HepG2 (cell line): ENCODE data around the gene FN1. TPM values are rescaled to one million over a fixed set of nuclear protein-coding genes. Genes with fewer than 3 reads are reported as not detected.

Experiments
- ARHGAP35 ChIP-seq: sonication (generic); formaldehyde crosslinking; IDR thresholded peaks from 2 replicates; pipeline ENCODE4 v1.9.0; 2022; ENCODE audit warnings: mild to moderate bottlenecking, inconsistent platforms, moderate library complexity, missing genetic modification reagents, borderline replicate concordance
- ATF7-NPFF ChIP-seq: sonication (generic); formaldehyde crosslinking; IDR thresholded peaks from 2 replicates; pipeline ENCODE4 v1.8.1; 2023; ENCODE audit warnings: mild to moderate bottlenecking, low read depth, missing genetic modification reagents, moderate library complexity
- CCDC6 ChIP-seq: sonication (generic); formaldehyde crosslinking; IDR thresholded peaks from 2 replicates; pipeline ENCODE4 v1.8.1; 2022; ENCODE audit warnings: mild to moderate bottlenecking, missing genetic modification reagents, moderate library complexity
- FLYWCH1 ChIP-seq: sonication (generic); formaldehyde crosslinking; IDR thresholded peaks from 2 replicates; pipeline ENCODE4 v1.8.1; 2023; ENCODE audit warnings: mild to moderate bottlenecking, missing genetic modification reagents
- GTF3A ChIP-seq: sonication (generic); formaldehyde crosslinking; conservative IDR thresholded peaks from 2 replicates; pipeline ENCODE4 v1.4.0; 2020; ENCODE audit warnings: mild to moderate bottlenecking, missing genetic modification reagents
- KLF15 ChIP-seq: sonication (generic); formaldehyde crosslinking; IDR thresholded peaks from 2 replicates; pipeline ENCODE4 v1.8.1; 2023; ENCODE audit warnings: borderline replicate concordance, mild to moderate bottlenecking, inconsistent platforms, missing genetic modification reagents, mixed read lengths
- NFATC3 ChIP-seq: sonication (generic); formaldehyde crosslinking; IDR thresholded peaks from 2 replicates; pipeline ENCODE4 v1.5.1; 2020; ENCODE audit warnings: mild to moderate bottlenecking, missing genetic modification reagents
- NR1H2 ChIP-seq: sonication (generic); formaldehyde crosslinking; IDR thresholded peaks from 2 replicates; pipeline ENCODE4 v1.8.1; 2022; ENCODE audit warnings: low read depth, missing genetic modification reagents, borderline replicate concordance
- RFXANK ChIP-seq: IDR thresholded peaks from 2 replicates; pipeline ENCODE4 v1.6.1; 2016
- SP5 ChIP-seq: IDR thresholded peaks from 2 replicates; pipeline ENCODE4 v1.6.1; 2016; ENCODE audit warnings: low read depth, borderline replicate concordance
- THAP11 ChIP-seq: IDR thresholded peaks from 2 replicates; pipeline ENCODE4 v1.6.1; 2016; ENCODE audit warnings: missing biosample characterization, missing genetic modification reagents
- TOPORS ChIP-seq: sonication (generic); formaldehyde crosslinking; IDR thresholded peaks from 2 replicates; pipeline ENCODE4 v1.8.0; 2023; ENCODE audit warnings: mild to moderate bottlenecking, missing genetic modification reagents
- ZFYVE20 ChIP-seq: sonication (generic); formaldehyde crosslinking; IDR thresholded peaks from 2 replicates; pipeline ENCODE4 v1.8.0; 2023; ENCODE audit warnings: low read depth, mild to moderate bottlenecking, moderate library complexity, missing genetic modification reagents, borderline replicate concordance
- ZNF180 ChIP-seq: sonication (generic); formaldehyde crosslinking; IDR thresholded peaks from 2 replicates; pipeline ENCODE4 v1.4.0; 2020; ENCODE audit warnings: low read depth, missing genetic modification reagents, borderline replicate concordance
- ZNF335 ChIP-seq: sonication (generic); formaldehyde crosslinking; IDR thresholded peaks from 2 replicates; pipeline ENCODE4 v1.4.0; 2020; ENCODE audit warnings: missing genetic modification reagents
- ZNF432 ChIP-seq: sonication (generic); formaldehyde crosslinking; IDR thresholded peaks from 2 replicates; pipeline ENCODE4 v1.5.0; 2020; ENCODE audit warnings: missing genetic modification reagents, mild to moderate bottlenecking, borderline replicate concordance
- ZNF557 ChIP-seq: sonication (generic); formaldehyde crosslinking; IDR thresholded peaks from 2 replicates; pipeline ENCODE4 v1.4.0; 2020; ENCODE audit warnings: missing genetic modification reagents
- ZNF7 ChIP-seq: IDR thresholded peaks from 2 replicates; pipeline ENCODE4 v1.6.1; 2016; ENCODE audit warnings: missing biosample characterization, missing genetic modification reagents
- ZNF879 ChIP-seq: sonication (generic); formaldehyde crosslinking; IDR thresholded peaks from 2 replicates; pipeline ENCODE4 v1.8.1; 2023; ENCODE audit warnings: missing genetic modification reagents
- polyA plus RNA-seq, 8 experiments: library from polyadenylated mRNA; depleted of rRNA in 3 of 8; stranded (reverse) in 7 of 8; unstranded in 1 of 8; fragments of >200 nt; fragmentation: Illumina TruSeq in 4 of 8; extraction: Trizol in 4 of 8; gene quantifications; 2 replicates each; pipeline versions ENCODE4 v1.2.1 to v1.2.3, GENCODE V29; 2011 to 2016; ENCODE audit warnings: low read depth in 4 of 8, missing spikeins in 1 of 8, mixed read lengths in 1 of 8; ENCODE audit not compliant: insufficient read depth in 1 of 8
- total RNA-seq, 5 experiments: library from RNA; depleted of rRNA; stranded (reverse); fragments of >200 nt; fragmentation: Illumina TruSeq; extraction: Trizol; gene quantifications; 2 replicates each; pipeline ENCODE4 v1.2.3, GENCODE V29; 2016; ENCODE audit warnings: low read depth in 1 of 5
- TF ChIP-seq, protein P1 (sequence below): sonication (generic); formaldehyde crosslinking; IDR thresholded peaks from 2 replicates; pipeline ENCODE4 v1.4.0; 2020; ENCODE audit warnings: low read depth, mild to moderate bottlenecking, missing genetic modification reagents
- TF ChIP-seq, protein P2 (sequence below): sonication (generic); formaldehyde crosslinking; IDR thresholded peaks from 2 replicates; pipeline ENCODE4 v1.4.0; 2020; ENCODE audit warnings: missing genetic modification reagents
- TF ChIP-seq, protein P3 (sequence below): sonication (generic); formaldehyde crosslinking; IDR thresholded peaks from 2 replicates; pipeline ENCODE4 v1.4.0; 2020; ENCODE audit warnings: missing genetic modification reagents
- TF ChIP-seq, protein P4 (sequence below): sonication (generic); formaldehyde crosslinking; IDR thresholded peaks from 2 replicates; pipeline ENCODE4 v1.8.0; 2022; ENCODE audit warnings: low read depth, missing genetic modification reagents

FN1 gene
- total and polyA plus RNA-seq, 2 of the 13 experiments (the other 11 are each of a cell fraction or from before 2014, with no cell fraction given), result 1,847 to 6,471 TPM

DNA sequence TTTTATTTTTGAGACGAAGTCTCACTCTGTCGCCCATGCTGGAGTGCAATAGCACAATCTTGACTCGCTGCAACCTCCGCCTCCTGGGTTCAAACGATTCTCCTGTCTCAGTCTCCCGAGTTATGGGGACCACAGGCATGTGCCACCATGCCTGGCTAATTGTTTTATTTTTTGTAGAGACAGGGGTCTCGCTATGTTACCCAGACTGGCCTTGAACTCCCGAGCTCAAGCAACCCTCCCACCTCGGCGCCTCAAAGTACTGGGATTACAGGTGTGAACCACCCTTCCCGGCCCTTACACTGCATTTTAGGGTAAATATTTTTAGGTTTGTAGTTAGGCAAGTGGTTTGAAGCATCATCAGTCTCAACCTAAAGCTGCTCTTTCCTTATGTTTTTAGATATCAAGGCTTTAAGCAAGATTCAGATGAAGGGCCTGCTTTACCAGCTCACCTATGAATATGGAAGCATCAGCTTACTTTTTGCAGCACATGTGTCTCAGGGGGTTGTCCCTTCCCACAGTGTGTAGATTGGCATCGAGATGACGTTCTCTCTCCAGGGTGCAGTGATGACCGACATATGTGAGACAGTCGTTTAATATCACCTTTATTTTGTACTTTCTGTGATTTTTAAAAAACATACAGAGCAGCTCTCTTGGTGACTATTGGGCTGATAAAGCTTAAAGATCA is 76.8 kb downstream of the FN1 start (continued):
- no peak for TF ChIP-seq ZNF879 (CRISPR knock-in tag)
- TF ChIP-seq RFXANK (CRISPR knock-in tag), result no peak
- TF ChIP-seq ARHGAP35, result no peak
- TF ChIP-seq ZNF432 (CRISPR knock-in tag), result no peak
- TF ChIP-seq, protein P1, sequence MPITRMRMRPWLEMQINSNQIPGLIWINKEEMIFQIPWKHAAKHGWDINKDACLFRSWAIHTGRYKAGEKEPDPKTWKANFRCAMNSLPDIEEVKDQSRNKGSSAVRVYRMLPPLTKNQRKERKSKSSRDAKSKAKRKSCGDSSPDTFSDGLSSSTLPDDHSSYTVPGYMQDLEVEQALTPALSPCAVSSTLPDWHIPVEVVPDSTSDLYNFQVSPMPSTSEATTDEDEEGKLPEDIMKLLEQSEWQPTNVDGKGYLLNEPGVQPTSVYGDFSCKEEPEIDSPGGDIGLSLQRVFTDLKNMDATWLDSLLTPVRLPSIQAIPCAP (CRISPR knock-in tag), result no peak
- no peak for TF ChIP-seq FLYWCH1
- no peak for TF ChIP-seq KLF15 (CRISPR knock-in tag)
- TF ChIP-seq CCDC6 (CRISPR knock-in tag), result no peak; the same call in 1 of the 2 replicates
- TF ChIP-seq ZNF7 (CRISPR knock-in tag), result no peak
- TF ChIP-seq, protein P2, sequence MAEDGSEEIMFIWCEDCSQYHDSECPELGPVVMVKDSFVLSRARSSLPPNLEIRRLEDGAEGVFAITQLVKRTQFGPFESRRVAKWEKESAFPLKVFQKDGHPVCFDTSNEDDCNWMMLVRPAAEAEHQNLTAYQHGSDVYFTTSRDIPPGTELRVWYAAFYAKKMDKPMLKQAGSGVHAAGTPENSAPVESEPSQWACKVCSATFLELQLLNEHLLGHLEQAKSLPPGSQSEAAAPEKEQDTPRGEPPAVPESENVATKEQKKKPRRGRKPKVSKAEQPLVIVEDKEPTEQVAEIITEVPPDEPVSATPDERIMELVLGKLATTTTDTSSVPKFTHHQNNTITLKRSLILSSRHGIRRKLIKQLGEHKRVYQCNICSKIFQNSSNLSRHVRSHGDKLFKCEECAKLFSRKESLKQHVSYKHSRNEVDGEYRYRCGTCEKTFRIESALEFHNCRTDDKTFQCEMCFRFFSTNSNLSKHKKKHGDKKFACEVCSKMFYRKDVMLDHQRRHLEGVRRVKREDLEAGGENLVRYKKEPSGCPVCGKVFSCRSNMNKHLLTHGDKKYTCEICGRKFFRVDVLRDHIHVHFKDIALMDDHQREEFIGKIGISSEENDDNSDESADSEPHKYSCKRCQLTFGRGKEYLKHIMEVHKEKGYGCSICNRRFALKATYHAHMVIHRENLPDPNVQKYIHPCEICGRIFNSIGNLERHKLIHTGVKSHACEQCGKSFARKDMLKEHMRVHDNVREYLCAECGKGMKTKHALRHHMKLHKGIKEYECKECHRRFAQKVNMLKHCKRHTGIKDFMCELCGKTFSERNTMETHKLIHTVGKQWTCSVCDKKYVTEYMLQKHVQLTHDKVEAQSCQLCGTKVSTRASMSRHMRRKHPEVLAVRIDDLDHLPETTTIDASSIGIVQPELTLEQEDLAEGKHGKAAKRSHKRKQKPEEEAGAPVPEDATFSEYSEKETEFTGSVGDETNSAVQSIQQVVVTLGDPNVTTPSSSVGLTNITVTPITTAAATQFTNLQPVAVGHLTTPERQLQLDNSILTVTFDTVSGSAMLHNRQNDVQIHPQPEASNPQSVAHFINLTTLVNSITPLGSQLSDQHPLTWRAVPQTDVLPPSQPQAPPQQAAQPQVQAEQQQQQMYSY (CRISPR knock-in tag), result 0 out of 2 replicates have a peak, but pooled peaks have one; percentile 16
- TF ChIP-seq, protein P3, sequence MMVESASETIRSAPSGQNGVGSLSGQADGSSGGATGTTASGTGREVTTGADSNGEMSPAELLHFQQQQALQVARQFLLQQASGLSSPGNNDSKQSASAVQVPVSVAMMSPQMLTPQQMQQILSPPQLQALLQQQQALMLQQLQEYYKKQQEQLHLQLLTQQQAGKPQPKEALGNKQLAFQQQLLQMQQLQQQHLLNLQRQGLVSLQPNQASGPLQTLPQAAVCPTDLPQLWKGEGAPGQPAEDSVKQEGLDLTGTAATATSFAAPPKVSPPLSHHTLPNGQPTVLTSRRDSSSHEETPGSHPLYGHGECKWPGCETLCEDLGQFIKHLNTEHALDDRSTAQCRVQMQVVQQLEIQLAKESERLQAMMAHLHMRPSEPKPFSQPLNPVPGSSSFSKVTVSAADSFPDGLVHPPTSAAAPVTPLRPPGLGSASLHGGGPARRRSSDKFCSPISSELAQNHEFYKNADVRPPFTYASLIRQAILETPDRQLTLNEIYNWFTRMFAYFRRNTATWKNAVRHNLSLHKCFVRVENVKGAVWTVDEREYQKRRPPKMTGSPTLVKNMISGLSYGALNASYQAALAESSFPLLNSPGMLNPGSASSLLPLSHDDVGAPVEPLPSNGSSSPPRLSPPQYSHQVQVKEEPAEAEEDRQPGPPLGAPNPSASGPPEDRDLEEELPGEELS (CRISPR knock-in tag), result no peak
- TF ChIP-seq NR1H2 (CRISPR knock-in tag), result no peak
- no peak for TF ChIP-seq ZFYVE20 (CRISPR knock-in tag)
- TF ChIP-seq NFATC3 (CRISPR knock-in tag), result 0 out of 2 replicates have a peak, but pooled peaks have one; percentile 40
- TF ChIP-seq ZNF557 (CRISPR knock-in tag), result no peak
- TF ChIP-seq, protein P4, sequence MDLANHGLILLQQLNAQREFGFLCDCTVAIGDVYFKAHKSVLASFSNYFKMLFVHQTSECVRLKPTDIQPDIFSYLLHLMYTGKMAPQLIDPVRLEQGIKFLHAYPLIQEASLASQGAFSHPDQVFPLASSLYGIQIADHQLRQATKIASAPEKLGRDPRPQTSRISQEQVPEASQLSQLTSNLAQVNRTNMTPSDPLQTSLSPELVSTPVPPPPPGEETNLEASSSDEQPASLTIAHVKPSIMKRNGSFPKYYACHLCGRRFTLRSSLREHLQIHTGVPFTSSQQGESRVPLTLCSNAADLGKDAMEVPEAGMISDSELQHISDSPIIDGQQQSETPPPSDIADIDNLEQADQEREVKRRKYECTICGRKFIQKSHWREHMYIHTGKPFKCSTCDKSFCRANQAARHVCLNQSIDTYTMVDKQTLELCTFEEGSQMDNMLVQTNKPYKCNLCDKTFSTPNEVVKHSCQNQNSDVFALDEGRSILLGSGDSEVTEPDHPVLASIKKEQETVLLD (CRISPR knock-in tag), result no peak
- TF ChIP-seq SP5 (CRISPR knock-in tag), result no peak
- no peak for TF ChIP-seq THAP11 (CRISPR knock-in tag)
- no peak for TF ChIP-seq ZNF335 (CRISPR knock-in tag)
- no peak for TF ChIP-seq ZNF180
- TF ChIP-seq TOPORS (CRISPR knock-in tag), result peak; percentile 81; the same call in 1 of the 2 replicates
- no peak for TF ChIP-seq GTF3A (CRISPR knock-in tag)
- TF ChIP-seq ATF7-NPFF (CRISPR knock-in tag), result 0 out of 2 replicates have a peak, but pooled peaks have one; percentile 41
